HEK293 (cell line): ENCODE measurements around the gene MAP3K5.

Experiments
- CTCF ChIA-PET: fragments of 350-600 bp; formaldehyde crosslinking; extraction: SDS; loops from one replicate; lab custom pipeline; 2021; ENCODE audit warnings: antibody characterized with exemption; lab: Yijun Ruan, JAX
- POLR2A ChIA-PET: fragments of 300-600 bp; formaldehyde crosslinking; extraction: SDS; loops from one replicate; lab custom pipeline; 2020; ENCODE audit warnings: antibody characterized with exemption, inconsistent platforms; lab: Yijun Ruan, JAX
- H3K27ac ChIP-seq: fragments of 200-500 bp; sonication (Bioruptor generic); 2 replicates; pipeline ENCODE4 v1.5.1; 2014; ENCODE audit warnings: low read depth, low read length, control low read depth, inconsistent platforms; ENCODE audit errors: extremely low read depth
- H3K36me3 ChIP-seq, 2 experiments: fragments of 200-500 bp in 1 of 2; sonication (Bioruptor generic) in 1 of 2; 1 replicate in 1 of 2; 2 replicates in 1 of 2; pipeline ENCODE4 v1.5.1; 2014 to 2017; ENCODE audit warnings: inconsistent platforms in 2 of 2, low read length in 2 of 2; ENCODE audit not compliant: control insufficient read depth in 2 of 2, insufficient read depth in 1 of 2
- H3K4me1 ChIP-seq: fragments of 200-500 bp; sonication (Bioruptor generic); 2 replicates; pipeline ENCODE4 v1.5.1; 2014; ENCODE audit warnings: mild to moderate bottlenecking, low read length, inconsistent platforms; ENCODE audit not compliant: control insufficient read depth, insufficient read depth
- H3K4me3 ChIP-seq: 2 replicates; pipeline ENCODE4 v1.5.1; 2011; ENCODE audit warnings: low read depth, mild to moderate bottlenecking, control low read depth, low read length, moderate library complexity
- H3K9me3 ChIP-seq: fragments of 200-500 bp; sonication (Bioruptor generic); 2 replicates; pipeline ENCODE4 v1.5.1; 2014; ENCODE audit warnings: low read depth, low read length, inconsistent platforms; ENCODE audit not compliant: control insufficient read depth, insufficient read depth
- ELK4 ChIP-seq: IDR thresholded peaks from 2 replicates; pipeline ENCODE4 v1.6.1; 2011; ENCODE audit warnings: mild to moderate bottlenecking, low read depth, low read length, borderline replicate concordance
- HOXC10 ChIP-seq: sonication (generic); formaldehyde crosslinking; IDR thresholded peaks from 2 replicates; pipeline ENCODE4 v1.8.1; 2023; ENCODE audit warnings: mild to moderate bottlenecking, missing genetic modification reagents
- KLF7 ChIP-seq: fragments of 450-650 bp; formaldehyde crosslinking; IDR thresholded peaks from 2 replicates; pipeline ENCODE4 v1.5.1; 2016; ENCODE audit warnings: missing biosample characterization, missing genetic modification characterization, borderline replicate concordance
- KLF9 ChIP-seq: fragments of 450-650 bp; formaldehyde crosslinking; IDR thresholded peaks from 2 replicates; pipeline ENCODE4 v1.5.1; 2016; ENCODE audit warnings: missing biosample characterization, missing genetic modification characterization, low read depth
- TRIM28 ChIP-seq: IDR thresholded peaks from 2 replicates; pipeline ENCODE4 v1.6.1; 2011; ENCODE audit warnings: low read length, control low read depth, borderline replicate concordance
- ZFHX2 ChIP-seq: fragments of 450-650 bp; formaldehyde crosslinking; conservative IDR thresholded peaks from 2 replicates; pipeline ENCODE4 v1.5.1; 2016; ENCODE audit warnings: missing biosample characterization, missing genetic modification characterization
- ZNF10 ChIP-seq: fragments of 450-650 bp; formaldehyde crosslinking; IDR thresholded peaks from 2 replicates; pipeline ENCODE4 v1.5.1; 2017; ENCODE audit warnings: missing biosample characterization, missing genetic modification characterization
- ZNF121 ChIP-seq: fragments of 450-650 bp; formaldehyde crosslinking; IDR thresholded peaks from 2 replicates; pipeline ENCODE4 v1.5.1; 2016; ENCODE audit warnings: missing biosample characterization, missing genetic modification characterization
- ZNF133 ChIP-seq: fragments of 450-650 bp; formaldehyde crosslinking; IDR thresholded peaks from 2 replicates; pipeline ENCODE4 v1.5.1; 2016; ENCODE audit warnings: missing biosample characterization, missing genetic modification characterization
- ZNF184 ChIP-seq: fragments of 450-650 bp; IDR thresholded peaks from 2 replicates; pipeline ENCODE4 v1.5.1; 2018; ENCODE audit warnings: missing biosample characterization, mild to moderate bottlenecking, missing genetic modification characterization
- ZNF221 ChIP-seq: fragments of 450-650 bp; formaldehyde crosslinking; IDR thresholded peaks from 2 replicates; pipeline ENCODE4 v1.5.1; 2017; ENCODE audit warnings: missing biosample characterization, missing genetic modification characterization, borderline replicate concordance
- ZNF223 ChIP-seq: fragments of 450-650 bp; formaldehyde crosslinking; IDR thresholded peaks from 2 replicates; pipeline ENCODE4 v1.5.1; 2016; ENCODE audit warnings: missing biosample characterization, missing genetic modification characterization
- ZNF280D ChIP-seq: fragments of 450-650 bp; formaldehyde crosslinking; IDR thresholded peaks from 2 replicates; pipeline ENCODE4 v1.5.1; 2016; ENCODE audit warnings: missing biosample characterization, missing genetic modification characterization
- ZNF354C ChIP-seq: fragments of 450-650 bp; formaldehyde crosslinking; IDR thresholded peaks from 2 replicates; pipeline ENCODE4 v1.5.1; 2016; ENCODE audit warnings: missing biosample characterization, missing genetic modification characterization, low read depth, borderline replicate concordance
- ZNF391 ChIP-seq: fragments of 450-650 bp; formaldehyde crosslinking; IDR thresholded peaks from 2 replicates; pipeline ENCODE4 v1.5.1; 2016; ENCODE audit warnings: low read depth, missing biosample characterization, missing genetic modification characterization, borderline replicate concordance
- ZNF48 ChIP-seq: fragments of 450-650 bp; formaldehyde crosslinking; IDR thresholded peaks from 2 replicates; pipeline ENCODE4 v1.5.1; 2016; ENCODE audit warnings: missing biosample characterization, missing genetic modification characterization
- ZNF549 ChIP-seq: fragments of 450-650 bp; IDR thresholded peaks from 2 replicates; pipeline ENCODE4 v1.5.1; 2018; ENCODE audit warnings: missing biosample characterization, missing genetic modification characterization, mild to moderate bottlenecking, inconsistent platforms, moderate library complexity
- ZNF571 ChIP-seq: fragments of 450-650 bp; formaldehyde crosslinking; IDR thresholded peaks from 2 replicates; pipeline ENCODE4 v1.5.0; 2017; ENCODE audit warnings: missing biosample characterization, missing genetic modification characterization
- ZNF610 ChIP-seq: fragments of 450-650 bp; formaldehyde crosslinking; IDR thresholded peaks from 2 replicates; pipeline ENCODE4 v1.5.1; 2016; ENCODE audit warnings: missing biosample characterization, missing genetic modification characterization, borderline replicate concordance
- ZNF621 ChIP-seq: fragments of 450-650 bp; formaldehyde crosslinking; IDR thresholded peaks from 2 replicates; pipeline ENCODE4 v1.5.1; 2017; ENCODE audit warnings: missing biosample characterization, missing genetic modification characterization
- ZNF645 ChIP-seq: fragments of 450-650 bp; formaldehyde crosslinking; IDR thresholded peaks from 2 replicates; pipeline ENCODE4; 2016; ENCODE audit warnings: missing biosample characterization, missing genetic modification characterization
- ZNF660 ChIP-seq: fragments of 450-650 bp; IDR thresholded peaks from 2 replicates; pipeline ENCODE4 v1.5.1; 2018; ENCODE audit warnings: missing biosample characterization, mild to moderate bottlenecking, missing genetic modification characterization
- ZNF776 ChIP-seq: fragments of 450-650 bp; formaldehyde crosslinking; IDR thresholded peaks from 2 replicates; pipeline ENCODE4 v1.5.0; 2017; ENCODE audit warnings: missing biosample characterization, missing genetic modification characterization, borderline replicate concordance
- TF ChIP-seq, protein P1 (sequence below): fragments of 450-650 bp; formaldehyde crosslinking; IDR thresholded peaks from 2 replicates; pipeline ENCODE4 v1.5.1; 2016; ENCODE audit warnings: missing biosample characterization, missing genetic modification characterization

Gene MAP3K5

DNA sequence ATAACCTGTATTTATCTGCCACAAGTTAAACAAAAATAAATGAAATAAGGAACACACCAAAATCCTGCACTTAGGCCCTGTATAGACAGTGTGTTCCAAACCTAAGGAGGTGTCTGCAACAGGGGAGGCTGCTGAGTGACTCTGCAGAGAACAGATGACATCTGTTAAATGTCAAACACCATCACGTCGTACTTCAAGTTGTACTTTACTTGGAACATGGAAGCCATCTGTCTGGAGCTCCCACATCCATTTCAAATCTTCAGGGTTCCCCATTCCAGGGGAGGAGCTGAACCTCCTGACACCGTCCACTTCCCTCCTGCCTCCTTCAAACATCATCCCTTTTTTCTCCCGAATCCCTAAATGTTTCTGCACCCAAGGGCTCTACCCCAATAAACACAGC, 240.2 kb downstream of the MAP3K5 start (continued):
- TF ChIP-seq ZNF645 (tag by site-specific recombination) (no peak), ZNF660 (tag by site-specific recombination) (no peak), ELK4 (no peak), ZNF549 (tag by site-specific recombination) (no peak), KLF9 (tag by site-specific recombination) (no peak), ZNF280D (no peak), ZNF621 (tag by site-specific recombination) (no peak), ZNF610 (tag by site-specific recombination) (no peak)

GRCh38 chr6:136551103-136551502, 241.2 kb downstream of the MAP3K5 start:
- H3K9me3 ChIP-seq: no peaks in the 10 kb centered on the region
- no peak for TF ChIP-seq ZNF121 (tag by site-specific recombination)
- TF ChIP-seq ZNF645 (tag by site-specific recombination): no peak
- no peak for TF ChIP-seq ZFHX2
- TF ChIP-seq ZNF48 (tag by site-specific recombination): no peak
- no peak for TF ChIP-seq ZNF776 (tag by site-specific recombination)
- no peak for TF ChIP-seq ZNF10
- TF ChIP-seq, all 188 proteins: peak for 0
- Histone ChIP-seq H3K4me1 (peaks cover 10% of the 10 kb centered on the region), H3K27ac (no peak overlapping the region), H3K36me3 (no peaks in the 10 kb centered on the region; a peak in 1 of 3 replicates), H3K4me3 (no peak overlapping the region)
- POLR2A ChIA-PET: interaction anchor here (0.5 to 1.9 kb wide), 4 partner anchors 235 to 626 kb away, joined by 4 to 15 read pairs (median 7); partner anchors contain the start of gene BCLAF1
- CTCF ChIA-PET: interaction anchor here (0.6 to 3.2 kb wide), 31 partner anchors 9 to 784 kb away, joined by 3 to 31 read pairs (median 3); partner anchors contain the start of genes BCLAF1 and MAP3K5

DNA sequence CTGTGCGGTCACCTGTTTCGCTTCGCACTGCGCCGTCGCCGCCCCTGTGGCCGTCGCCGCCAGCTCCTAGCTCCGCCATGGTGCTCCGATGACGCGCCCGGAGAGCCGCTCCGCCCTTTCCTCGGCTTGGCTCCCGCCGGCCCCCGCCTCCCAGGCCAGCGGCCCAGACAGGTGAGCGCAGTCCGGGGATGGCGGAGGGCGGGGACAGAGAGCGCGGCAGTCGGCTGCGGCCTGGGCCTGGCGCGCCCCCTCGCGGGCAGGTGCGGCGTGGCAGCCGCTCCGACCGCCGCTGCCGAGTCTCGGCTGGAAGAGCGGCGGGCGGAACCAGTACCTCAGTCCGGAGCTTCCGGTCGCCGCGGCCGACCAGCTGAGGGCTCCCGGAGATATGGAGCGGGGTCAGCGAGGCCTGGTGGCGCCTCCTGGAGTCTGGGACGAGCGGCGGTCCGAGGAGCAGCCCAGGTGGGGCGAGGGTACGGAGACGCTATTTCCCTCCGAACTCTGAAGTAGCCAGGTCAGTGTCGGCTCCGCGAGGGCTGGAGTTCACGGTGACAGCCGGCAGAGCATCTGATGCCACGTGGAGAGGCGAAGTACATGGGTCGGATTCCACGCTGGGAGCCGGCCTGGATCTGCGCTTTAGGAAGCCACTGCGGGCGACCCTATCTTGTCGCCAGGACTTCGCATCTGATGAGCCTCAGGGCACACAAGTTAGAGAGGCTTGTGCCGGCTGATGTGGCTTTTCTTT, 241.8 kb downstream of the MAP3K5 start, which contains the start of gene MAP7:
Gene MAP7 (minus strand): TSS at position 93 of the 742 bp plus-strand sequence. CDS start 14 bp downstream, at position 79.
- peak within 1 kb of the TSS; percentile 90 for H3K4me3 ChIP-seq
- no peaks in the 10 kb centered on the region for H3K36me3 ChIP-seq
- H3K9me3 ChIP-seq: no peaks in the 10 kb centered on the region
- peak within 1 kb of the TSS; percentile 82; the same call in 1 of the 2 replicates for H3K27ac ChIP-seq
- H3K4me1 ChIP-seq: peaks cover 10% of the 10 kb centered on the region
- POLR2A ChIA-PET: interaction anchor here (0.9 to 1.9 kb wide), 5 partner anchors 11 to 300 kb away, joined by 3 to 15 read pairs (median 4); partner anchors contain the start of genes BCLAF1 and MTFR2
- CTCF ChIA-PET: interaction anchor here (0.5 to 3.2 kb wide), 45 partner anchors 8 to 1714 kb away, joined by 3 to 31 read pairs (median 3); partner anchors contain the start of genes BCLAF1 and MAP3K5
- TF ChIP-seq ZNF391: no peak
- TF ChIP-seq ZNF133 (tag by site-specific recombination): no peak
- TF ChIP-seq ZNF184 (tag by site-specific recombination): peak; percentile 31; the same call in 1 of the 2 replicates
- no peak for TF ChIP-seq TRIM28
- no peak for TF ChIP-seq ZNF354C
- TF ChIP-seq ZNF571 (tag by site-specific recombination): no peak
- no peak for TF ChIP-seq ZNF221 (tag by site-specific recombination)
- TF ChIP-seq KLF7 (tag by site-specific recombination): no peak
- TF ChIP-seq, protein P1, sequence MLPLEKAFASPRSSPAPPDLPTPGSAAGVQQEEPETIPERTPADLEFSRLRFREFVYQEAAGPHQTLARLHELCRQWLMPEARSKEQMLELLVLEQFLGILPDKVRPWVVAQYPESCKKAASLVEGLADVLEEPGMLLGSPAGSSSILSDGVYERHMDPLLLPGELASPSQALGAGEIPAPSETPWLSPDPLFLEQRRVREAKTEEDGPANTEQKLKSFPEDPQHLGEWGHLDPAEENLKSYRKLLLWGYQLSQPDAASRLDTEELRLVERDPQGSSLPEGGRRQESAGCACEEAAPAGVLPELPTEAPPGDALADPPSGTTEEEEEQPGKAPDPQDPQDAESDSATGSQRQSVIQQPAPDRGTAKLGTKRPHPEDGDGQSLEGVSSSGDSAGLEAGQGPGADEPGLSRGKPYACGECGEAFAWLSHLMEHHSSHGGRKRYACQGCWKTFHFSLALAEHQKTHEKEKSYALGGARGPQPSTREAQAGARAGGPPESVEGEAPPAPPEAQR: no peak
- peak; percentile 91 for TF ChIP-seq HOXC10
- TF ChIP-seq ZNF223 (tag by site-specific recombination): no peak
